HG03060 (cell line): ENCODE measurements around the gene RNASE13.
"Not testable (repeated sequence)": the region's sequence is repeated elsewhere in the genome, so short reads cannot be mapped to it uniquely, and the experiment has no call there.

Experiments used
- ATAC-seq: cut with Tn5 transposase; IDR thresholded peaks from one replicate; pipeline ENCODE4 v1.9.1; 2021; ENCODE audit warnings: low read depth, moderate number of reproducible peaks; ENCODE audit not compliant: unreplicated experiment

The RNASE13 gene

GRCh38 chr14:21043387-21043973, 8.9 kb upstream of the RNASE13 start:
- ATAC-seq, result no peak

GRCh38 chr14:21042918-21043317, 8.3 kb upstream of the RNASE13 start:
- ATAC-seq, result no peak

DNA sequence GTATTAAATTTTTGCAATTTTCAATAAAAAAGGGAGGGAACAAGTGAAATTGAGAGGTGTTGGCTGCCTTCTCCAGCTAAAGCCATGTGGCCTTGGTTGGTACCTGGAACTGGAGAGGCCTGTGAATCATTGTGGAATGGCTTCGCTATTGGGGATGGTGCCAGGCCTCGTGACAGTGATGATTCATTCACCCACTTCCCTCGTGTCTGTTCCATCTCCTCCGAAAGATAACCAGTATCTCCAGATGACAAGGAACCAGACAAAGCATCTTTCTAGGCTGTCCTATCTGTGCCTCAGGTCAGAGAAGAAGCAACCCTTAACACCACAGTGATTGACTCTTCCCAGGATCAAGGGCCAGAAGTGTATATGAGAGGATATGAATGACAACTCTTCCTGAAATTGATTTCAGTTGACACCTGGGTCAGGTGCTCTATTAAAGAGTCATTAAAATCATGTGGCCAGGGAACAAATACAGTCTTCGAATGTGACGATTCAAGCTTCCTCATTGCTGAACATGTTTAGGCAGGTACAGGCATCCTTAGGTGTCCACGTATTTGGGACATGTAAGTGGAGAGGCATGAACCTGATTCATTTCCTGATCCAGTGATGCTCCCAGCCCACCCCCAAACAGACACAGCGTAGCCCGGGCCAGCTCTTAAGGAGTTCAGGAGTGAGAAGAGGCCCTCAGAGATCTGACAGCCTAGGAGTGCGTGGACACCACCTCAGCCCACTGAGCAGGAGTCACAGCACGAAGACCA, 7.2 kb upstream of the RNASE13 start, which contains the start of gene RNASE7:
RNASE7 (plus strand) TSS at position 687 of the 758 bp plus-strand sequence. CDS start 631 bp downstream, outside the sequence.
- no peak for ATAC-seq

DNA sequence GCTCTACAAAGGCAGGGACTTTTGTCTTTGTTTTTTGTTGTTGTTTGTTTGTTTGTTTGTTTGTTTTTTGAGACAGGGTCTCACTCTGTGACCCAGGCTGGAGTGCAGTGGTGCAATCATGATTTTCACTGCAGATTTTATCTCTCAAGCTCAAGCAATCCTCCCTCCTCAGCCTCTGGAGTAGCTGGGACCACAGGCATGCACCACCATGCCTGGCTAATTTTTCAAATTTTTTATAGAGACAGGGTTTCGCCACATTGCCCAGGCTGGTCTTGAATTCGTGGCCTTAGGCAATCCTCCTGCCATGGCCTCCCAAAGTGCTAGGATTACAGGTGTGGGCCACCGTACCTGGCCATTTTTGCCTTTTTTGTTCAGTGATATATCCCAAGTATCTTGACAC, 6.3 kb upstream of the RNASE13 start:
- not testable (repeated sequence) for ATAC-seq

DNA sequence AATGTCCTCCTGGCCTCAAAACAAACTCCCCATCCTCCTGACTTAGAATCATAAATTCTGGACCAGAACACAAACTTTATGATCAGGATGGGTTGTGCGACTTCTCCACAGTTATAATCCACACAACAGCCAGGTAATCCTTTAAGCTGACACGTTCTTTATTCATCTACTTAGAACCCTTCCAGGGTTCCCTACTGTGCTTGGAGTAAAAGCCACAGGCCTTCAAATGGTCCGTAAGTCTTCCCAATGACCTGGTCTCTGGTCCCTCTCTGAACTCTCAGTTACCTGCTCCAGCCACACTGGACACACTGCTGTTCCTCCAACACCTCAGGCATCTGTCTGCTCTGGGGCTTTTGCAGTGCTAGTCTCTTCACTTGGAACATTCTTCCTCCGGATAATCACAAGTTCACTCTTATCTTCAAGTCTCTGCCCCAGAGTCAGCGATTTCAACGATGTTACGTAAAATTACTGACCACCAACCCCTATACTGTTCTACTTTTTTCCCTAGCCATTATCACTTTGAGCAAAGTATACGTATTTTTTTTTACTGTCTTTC, 5.8 kb upstream of the RNASE13 start:
- ATAC-seq, result no peak

DNA sequence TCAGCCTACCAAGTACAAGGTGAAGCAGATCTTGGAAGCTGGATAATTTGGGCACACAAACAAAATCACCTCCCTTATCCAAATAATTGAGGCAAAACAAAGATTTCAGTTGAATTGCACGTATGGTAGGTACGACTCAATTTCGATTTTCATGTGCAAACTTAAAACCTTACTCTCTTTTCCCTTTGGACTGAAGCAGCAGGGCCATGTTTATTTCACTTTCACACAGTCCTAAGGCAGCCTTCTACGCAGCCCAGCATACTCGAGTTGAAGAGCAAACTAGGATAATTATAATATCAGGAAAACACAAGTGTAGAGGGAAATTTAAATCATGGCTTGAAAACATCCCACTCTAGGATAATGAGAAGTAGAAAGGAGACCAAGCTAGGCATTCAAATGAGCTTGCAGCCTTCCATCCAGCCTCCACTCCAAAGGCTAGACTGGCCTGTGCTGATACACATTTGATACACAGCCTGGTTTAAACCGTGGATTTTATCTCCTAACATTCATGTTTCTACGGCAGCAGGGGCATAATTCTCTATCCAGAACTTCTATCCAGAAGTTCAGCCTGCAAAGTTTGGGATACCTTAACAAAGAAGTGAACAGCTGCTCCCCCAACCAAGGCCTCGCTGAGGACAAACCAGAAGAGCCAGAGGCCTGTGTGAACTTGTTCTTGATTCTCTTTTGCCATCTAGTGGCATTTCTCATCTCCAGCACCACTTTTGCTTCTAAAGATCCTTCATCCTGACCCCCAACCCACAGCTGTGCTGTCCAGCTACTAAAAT, 5.2 kb upstream of the RNASE13 start:
- ATAC-seq, result no peak

- no peak for ATAC-seq
Measured at GRCh38 chr14:21038441-21039422, 4.1 kb upstream of the RNASE13 start.

DNA sequence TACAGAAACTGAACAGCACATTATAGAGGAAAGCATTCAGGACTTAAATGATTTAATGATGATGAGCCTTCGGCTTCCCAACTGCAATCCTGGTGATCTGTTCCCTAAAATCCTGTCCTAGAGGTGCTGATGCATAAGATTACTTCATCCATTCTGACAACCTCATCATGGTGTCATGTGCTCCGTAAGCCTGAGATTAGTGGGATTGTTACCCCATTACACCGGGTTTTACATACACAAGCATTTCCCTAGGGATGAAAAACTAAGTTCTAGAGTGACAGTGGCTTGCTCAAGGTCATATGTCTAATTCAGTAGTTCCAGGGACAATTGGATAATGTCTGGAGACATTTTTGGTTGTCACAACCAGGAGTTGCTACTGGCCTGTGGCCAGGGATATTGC, 2.5 kb upstream of the RNASE13 start:
- no peak for ATAC-seq

DNA sequence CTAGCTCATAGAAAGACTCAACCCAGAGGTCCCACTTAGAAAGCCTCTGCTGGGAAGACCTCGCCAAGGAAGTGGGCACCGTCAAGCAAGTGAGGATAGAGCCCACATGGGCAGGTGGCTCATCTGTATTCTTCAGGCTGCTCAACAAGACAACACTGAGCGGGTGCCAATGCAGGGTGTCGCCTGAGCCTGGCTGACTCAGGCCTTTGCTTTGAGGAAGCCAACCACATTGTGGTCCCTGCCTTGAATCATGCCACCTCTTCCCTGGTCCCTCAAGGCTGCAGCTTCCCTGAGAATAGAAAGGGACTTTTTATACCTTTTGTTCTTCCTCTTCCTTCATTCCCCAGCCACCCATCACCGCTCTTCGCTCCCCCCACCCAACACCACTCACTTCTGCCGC, 2.1 kb upstream of the RNASE13 start:
- ATAC-seq, result no peak

DNA sequence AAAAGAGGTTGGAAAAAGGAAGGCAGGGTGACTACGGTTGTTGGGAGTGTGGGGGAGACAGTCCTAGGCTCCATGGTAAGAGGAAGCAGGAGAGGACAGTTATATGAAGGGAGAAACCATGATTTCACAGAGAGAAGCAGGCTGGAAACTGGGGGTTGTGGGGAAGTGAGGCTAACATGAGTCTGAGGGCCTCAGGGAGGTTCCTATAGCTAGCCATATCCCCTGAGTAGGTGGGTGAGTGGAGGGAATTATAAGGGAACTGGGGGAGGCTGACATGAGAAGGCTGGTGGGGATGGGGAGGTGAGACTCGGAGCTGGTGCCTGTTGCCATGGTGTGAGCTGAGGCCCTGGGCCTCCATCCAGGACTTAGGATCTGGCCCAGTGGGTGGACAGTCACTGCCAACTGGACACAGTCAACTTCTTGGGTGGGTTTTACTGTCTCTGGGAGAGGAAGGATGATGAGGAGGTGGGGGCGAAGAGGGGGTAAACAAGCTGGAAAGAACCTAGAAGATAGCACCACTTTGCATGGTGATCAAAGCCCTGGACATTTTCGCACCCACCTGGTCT, 1.4 kb downstream of the RNASE13 start:
- no peak for ATAC-seq

DNA sequence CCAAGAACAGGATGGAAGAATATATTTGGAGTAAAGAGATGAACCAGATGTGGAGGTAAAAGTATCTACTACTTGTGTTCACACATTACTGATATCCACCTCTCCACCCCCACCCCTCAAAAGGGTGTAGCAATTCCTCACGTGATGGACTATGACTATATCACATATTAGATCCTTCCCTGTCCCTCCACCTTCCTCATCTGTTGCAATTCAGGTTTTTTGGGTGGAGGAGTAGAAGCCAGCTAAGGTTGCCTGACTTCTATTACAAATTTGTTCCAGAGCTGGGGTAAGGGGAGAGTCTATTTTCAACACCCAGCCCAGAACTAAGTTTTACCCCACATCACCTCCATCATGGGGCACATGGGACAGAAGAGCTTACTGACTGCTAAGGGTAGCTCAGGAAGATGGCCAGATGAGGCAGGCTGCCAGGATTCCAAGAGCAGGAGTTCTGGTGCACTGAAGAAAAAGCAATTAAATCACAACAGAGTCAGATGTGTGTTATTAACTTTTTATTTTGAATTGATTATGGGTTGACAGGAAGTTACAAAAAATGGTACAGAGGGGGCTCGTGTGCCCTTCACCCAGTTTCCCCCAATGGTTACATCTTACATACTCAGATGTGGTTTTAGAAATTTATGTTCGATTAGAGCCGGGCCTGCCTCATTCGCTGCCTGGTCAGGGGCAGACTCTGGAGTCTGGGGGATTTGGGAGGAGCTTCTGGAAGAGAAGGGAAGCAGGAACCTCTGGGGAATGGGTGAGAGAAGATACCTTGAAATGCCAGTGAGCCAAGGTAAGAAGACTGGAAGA, 2.1 kb downstream of the RNASE13 start:
- ATAC-seq, result no peak

DNA sequence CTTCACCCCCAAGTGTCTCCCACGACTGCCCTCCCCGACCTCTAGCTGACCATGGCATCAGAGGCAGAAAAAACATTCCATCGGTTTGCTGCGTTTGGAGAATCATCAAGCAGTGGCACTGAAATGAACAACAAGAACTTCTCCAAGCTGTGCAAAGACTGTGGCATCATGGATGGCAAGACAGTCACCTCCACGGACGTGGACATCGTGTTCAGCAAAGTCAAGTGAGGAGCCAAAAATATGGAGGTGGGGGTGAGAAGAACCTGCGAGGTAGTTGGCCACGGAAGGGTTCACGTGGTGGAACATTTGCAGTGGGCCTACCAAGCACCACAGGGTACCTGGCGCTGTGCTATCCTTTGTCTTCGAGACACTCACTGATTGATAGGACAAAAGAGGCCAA, 4.1 kb downstream of the RNASE13 start:
- ATAC-seq, result no peak

DNA sequence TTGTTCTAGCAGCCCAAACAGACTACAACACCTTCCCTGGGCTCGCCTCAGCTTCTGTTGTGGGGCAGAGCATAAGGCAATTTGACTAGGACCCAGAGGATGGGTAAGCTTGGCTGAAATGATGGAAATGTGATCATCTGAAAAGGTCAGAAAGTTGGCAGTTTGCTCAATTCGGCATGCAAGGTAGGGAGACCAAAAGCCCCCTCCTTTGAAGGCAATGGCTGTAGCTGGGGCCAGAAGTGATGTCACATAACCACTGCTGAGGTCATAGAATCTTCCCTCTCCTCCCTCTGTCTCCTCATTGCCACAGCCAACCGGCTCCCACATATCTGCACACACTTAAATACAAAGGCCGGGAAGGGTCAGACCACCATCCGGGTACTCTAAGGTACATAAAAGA, 4.7 kb downstream of the RNASE13 start, which contains the start of gene TPPP2:
TPPP2 (plus strand) TSS at position 301 of the 400 bp plus-strand sequence. CDS start 365 bp downstream, outside the sequence.
- no peak for ATAC-seq

DNA sequence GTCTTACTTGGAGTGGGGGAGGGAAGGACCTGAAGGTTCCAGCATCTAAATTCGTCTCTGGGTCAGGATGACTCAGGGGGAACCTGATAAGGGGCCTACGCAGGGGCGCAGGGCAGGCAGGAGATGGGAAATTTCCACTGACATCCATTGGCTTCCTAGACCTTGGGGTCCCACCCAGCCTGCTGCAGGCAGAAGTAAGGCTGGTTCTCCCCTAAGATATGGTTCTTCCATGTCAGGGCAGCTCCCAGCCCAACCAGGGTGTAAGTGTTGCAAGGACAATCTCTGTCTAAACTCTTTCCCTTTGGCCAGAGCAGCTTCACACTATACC, 7.7 kb downstream of the RNASE13 start:
- no peak for ATAC-seq

DNA sequence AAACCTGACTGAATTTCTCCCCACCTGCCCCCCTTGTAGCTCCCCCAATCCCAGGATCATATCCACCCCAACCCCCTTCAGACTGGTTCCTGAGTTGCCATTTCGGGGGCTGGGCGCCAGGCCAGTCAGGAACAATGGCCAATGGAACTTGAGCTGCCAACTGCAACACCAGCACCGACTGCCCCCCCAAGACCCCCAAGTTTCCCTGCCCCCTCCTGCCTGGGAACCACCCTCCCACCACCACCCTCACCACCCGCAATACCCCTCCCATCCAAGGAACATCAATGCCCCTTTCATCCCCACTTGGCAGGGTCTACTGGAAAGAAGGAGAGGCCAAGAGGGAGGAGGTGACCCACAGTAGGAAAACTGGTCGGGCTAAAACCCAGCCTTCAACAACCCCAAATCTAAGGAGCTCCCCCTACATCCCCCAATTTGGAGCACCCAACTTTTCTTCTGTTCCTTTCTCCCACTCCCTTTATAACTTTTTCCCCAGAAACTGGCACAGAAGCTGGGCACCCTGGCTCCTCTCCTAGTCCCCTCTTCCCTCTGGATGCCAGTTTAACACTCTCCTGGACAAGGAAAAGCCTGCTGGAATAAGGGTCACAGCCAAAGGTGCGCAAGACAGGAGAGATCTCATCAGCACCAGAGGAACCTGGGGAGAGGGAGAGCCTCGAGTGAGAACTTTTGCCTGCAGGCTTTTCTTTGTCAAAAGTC, 8.2 kb downstream of the RNASE13 start:
- no peak for ATAC-seq

- ATAC-seq, result no peak
Measured at GRCh38 chr14:21025371-21026273, 9.0 kb downstream of the RNASE13 start.
